ENCODE data around the gene ZSCAN18.

The ZSCAN18 gene

DNA sequence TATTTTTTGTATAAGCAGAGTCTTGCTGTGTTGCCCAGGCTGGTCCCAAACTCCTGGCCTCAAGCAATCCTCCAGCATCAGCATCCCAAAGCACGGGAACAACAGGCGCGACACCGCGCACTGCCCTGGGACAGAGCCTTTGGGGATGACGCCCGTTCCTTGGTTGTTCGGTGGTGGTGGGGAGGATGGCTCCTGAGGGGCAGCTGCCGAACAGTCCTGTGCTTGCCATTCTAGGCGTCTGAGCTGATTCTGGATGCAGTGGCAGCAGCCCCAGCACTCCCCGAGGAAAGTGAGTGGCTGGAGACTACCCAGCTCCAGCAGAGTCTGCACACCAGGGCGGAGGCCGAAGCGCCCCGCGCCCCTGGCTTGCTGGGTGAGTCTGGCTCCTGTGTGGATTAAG, 45.8 kb downstream of the ZSCAN18 start:
- no peak overlapping the region for H3K4me3 ChIP-seq (ENCODE audit: low read depth, low read length, poor library complexity, severe bottlenecking)
- TF ChIP-seq, protein P1, sequence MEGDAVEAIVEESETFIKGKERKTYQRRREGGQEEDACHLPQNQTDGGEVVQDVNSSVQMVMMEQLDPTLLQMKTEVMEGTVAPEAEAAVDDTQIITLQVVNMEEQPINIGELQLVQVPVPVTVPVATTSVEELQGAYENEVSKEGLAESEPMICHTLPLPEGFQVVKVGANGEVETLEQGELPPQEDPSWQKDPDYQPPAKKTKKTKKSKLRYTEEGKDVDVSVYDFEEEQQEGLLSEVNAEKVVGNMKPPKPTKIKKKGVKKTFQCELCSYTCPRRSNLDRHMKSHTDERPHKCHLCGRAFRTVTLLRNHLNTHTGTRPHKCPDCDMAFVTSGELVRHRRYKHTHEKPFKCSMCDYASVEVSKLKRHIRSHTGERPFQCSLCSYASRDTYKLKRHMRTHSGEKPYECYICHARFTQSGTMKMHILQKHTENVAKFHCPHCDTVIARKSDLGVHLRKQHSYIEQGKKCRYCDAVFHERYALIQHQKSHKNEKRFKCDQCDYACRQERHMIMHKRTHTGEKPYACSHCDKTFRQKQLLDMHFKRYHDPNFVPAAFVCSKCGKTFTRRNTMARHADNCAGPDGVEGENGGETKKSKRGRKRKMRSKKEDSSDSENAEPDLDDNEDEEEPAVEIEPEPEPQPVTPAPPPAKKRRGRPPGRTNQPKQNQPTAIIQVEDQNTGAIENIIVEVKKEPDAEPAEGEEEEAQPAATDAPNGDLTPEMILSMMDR (IDR thresholded peaks at IDR 0.05; ENCODE audit: low read length), result no peak
- no peak for TF ChIP-seq EZH2 (IDR thresholded peaks at IDR 0.05; ENCODE audit: borderline replicate concordance, low read length)
- H3F3A ChIP-seq (ENCODE audit: insufficient read depth, low read length), result no peaks in the 10 kb centered on the region

DNA sequence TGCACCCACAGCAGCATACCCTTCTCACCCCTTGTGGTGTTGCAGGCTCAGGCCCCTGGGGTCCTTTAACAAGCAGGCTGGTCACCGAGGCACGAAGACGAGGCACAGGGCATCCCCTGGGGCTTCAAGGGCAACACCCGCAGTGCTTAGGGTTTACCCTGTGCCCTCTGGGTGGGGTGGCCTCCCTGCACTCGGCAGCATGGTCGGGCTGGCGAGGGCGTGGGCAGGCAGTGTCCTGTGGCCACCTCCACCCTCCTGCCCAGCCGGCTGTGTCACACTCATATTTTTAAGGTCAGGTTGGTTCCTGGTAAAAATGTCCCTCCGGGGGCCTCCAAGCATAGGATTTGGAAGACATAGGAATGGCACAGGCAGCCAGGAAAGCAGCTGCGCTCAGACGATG, 50.4 kb downstream of the ZSCAN18 start:
- H3K4me3 ChIP-seq (ENCODE audit: low read depth, low read length, poor library complexity, severe bottlenecking), result no peak overlapping the region
- H3K4me1 ChIP-seq (ENCODE audit: insufficient read depth, low read length, severe bottlenecking), result no peaks in the 10 kb centered on the region
- TF ChIP-seq EZH2 (IDR thresholded peaks at IDR 0.05; ENCODE audit: borderline replicate concordance, low read length), result no peak
- TF ChIP-seq, protein P1 (IDR thresholded peaks at IDR 0.05; ENCODE audit: low read length), result no peak
- H3K36me3 ChIP-seq (ENCODE audit: insufficient read depth, low read length), result no peaks in the 10 kb centered on the region
- no peak overlapping the region for H3K9ac ChIP-seq (ENCODE audit: low read length)
- H3K9me2 ChIP-seq (ENCODE audit: low read depth, low read length), result no peaks in the 10 kb centered on the region
- no peak overlapping the region for H3K27ac ChIP-seq (ENCODE audit: low read depth, low read length, poor library complexity, severe bottlenecking)
- H3K27me3 ChIP-seq (ENCODE audit: insufficient read depth, low read length), result no peaks in the 10 kb centered on the region
- no peak overlapping the region for H2AFZ ChIP-seq (ENCODE audit: low read length)
- no peaks in the 10 kb centered on the region for H3K9me3 ChIP-seq (ENCODE audit: low read length)
- H3K4me2 ChIP-seq (ENCODE audit: low read length), result no peak overlapping the region
- no peaks in the 10 kb centered on the region for H3K79me2 ChIP-seq (ENCODE audit: insufficient read depth, low read length)
- H4K20me1 ChIP-seq (ENCODE audit: insufficient read depth, low read length), result no peaks in the 10 kb centered on the region
- H3F3A ChIP-seq (ENCODE audit: insufficient read depth, low read length), result no peaks in the 10 kb centered on the region

More for the DNA sequence above, 45.8 kb downstream of the ZSCAN18 start:
- Histone ChIP-seq H4K20me1 (ENCODE audit: insufficient read depth, low read length) (no peaks in the 10 kb centered on the region), H3K9me2 (ENCODE audit: low read depth, low read length) (no peaks in the 10 kb centered on the region), H3K4me1 (ENCODE audit: insufficient read depth, low read length, severe bottlenecking) (no peaks in the 10 kb centered on the region), H3K9ac (ENCODE audit: low read length) (no peak overlapping the region), H2AFZ (ENCODE audit: low read length) (no peak overlapping the region), H3K9me3 (ENCODE audit: low read length) (no peaks in the 10 kb centered on the region), H3K27me3 (ENCODE audit: insufficient read depth, low read length) (no peaks in the 10 kb centered on the region), H3K27ac (ENCODE audit: low read depth, low read length, poor library complexity, severe bottlenecking) (no peak overlapping the region), H3K36me3 (ENCODE audit: insufficient read depth, low read length) (no peaks in the 10 kb centered on the region), H3K79me2 (ENCODE audit: insufficient read depth, low read length) (no peaks in the 10 kb centered on the region), H3K4me2 (ENCODE audit: low read length) (no peak overlapping the region)

DNA sequence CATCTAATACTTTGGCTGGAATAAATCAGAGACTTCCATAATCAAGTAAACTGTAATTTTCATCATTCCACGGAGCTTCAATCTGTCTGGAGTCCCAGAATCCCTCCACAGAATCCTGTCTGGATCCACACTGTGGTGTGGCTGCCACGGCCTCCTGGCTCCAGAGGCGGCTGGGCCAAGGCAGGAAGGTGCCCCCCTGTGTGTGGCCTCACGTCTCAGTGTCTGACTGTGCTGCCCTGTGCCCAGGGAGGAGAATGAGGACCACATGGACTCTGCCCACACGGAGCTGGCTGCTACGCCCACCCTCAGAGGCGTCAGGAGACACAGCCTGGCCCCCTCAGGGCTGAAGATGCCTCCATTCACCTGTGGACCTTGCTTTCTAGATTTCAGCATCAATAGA, 51.2 kb downstream of the ZSCAN18 start:
- no peak overlapping the region for H2AFZ ChIP-seq (ENCODE audit: low read length)

More for the DNA sequence above, 51.2 kb downstream of the ZSCAN18 start:
- Histone ChIP-seq H3K4me3 (ENCODE audit: low read depth, low read length, poor library complexity, severe bottlenecking) (no peak overlapping the region), H3K36me3 (ENCODE audit: insufficient read depth, low read length) (no peaks in the 10 kb centered on the region), H3F3A (ENCODE audit: insufficient read depth, low read length) (no peaks in the 10 kb centered on the region), H3K4me1 (ENCODE audit: insufficient read depth, low read length, severe bottlenecking) (no peaks in the 10 kb centered on the region), H3K9me3 (ENCODE audit: low read length) (no peaks in the 10 kb centered on the region), H3K79me2 (ENCODE audit: insufficient read depth, low read length) (no peaks in the 10 kb centered on the region), H3K4me2 (ENCODE audit: low read length) (no peak overlapping the region), H4K20me1 (ENCODE audit: insufficient read depth, low read length) (no peaks in the 10 kb centered on the region), H3K27me3 (ENCODE audit: insufficient read depth, low read length) (no peaks in the 10 kb centered on the region), H3K9me2 (ENCODE audit: low read depth, low read length) (no peaks in the 10 kb centered on the region), H3K27ac (ENCODE audit: low read depth, low read length, poor library complexity, severe bottlenecking) (no peak overlapping the region), H3K9ac (ENCODE audit: low read length) (no peak overlapping the region)
- TF ChIP-seq EZH2 (IDR thresholded peaks at IDR 0.05; ENCODE audit: borderline replicate concordance, low read length), result no peak
- TF ChIP-seq, protein P1 (IDR thresholded peaks at IDR 0.05; ENCODE audit: low read length), result no peak

Data from OCI-LY1 (cell line).